Ovary (tissue), 3 donors: ENCODE measurements around the gene TNS1.

Experiments used
- EP300 ChIP-seq: sonication (generic); formaldehyde crosslinking; IDR thresholded peaks from one replicate; pipeline ENCODE4 v1.6.1; 2017; ENCODE audit warnings: antibody characterized with exemption
- POLR2A ChIP-seq: fragments of 450-650 bp; IDR thresholded peaks from one replicate; pipeline ENCODE4 v1.6.1; 2017; ENCODE audit warnings: antibody characterized with exemption, mild to moderate bottlenecking, moderate library complexity
- TF ChIP-seq, protein P1 (sequence below), 3 donors: fragments of 450-650 bp in 2 of 3; fragments of 200-600 bp in 1 of 3; IDR thresholded peaks; one replicate each; pipeline versions ENCODE4 v1.5.1 to v1.8.0; 2016 to 2022; ENCODE audit warnings: antibody characterized with exemption in 3 of 3, mild to moderate bottlenecking in 1 of 3
- donor health status: DM: no; HTN: no; CAD: no.

DNA sequence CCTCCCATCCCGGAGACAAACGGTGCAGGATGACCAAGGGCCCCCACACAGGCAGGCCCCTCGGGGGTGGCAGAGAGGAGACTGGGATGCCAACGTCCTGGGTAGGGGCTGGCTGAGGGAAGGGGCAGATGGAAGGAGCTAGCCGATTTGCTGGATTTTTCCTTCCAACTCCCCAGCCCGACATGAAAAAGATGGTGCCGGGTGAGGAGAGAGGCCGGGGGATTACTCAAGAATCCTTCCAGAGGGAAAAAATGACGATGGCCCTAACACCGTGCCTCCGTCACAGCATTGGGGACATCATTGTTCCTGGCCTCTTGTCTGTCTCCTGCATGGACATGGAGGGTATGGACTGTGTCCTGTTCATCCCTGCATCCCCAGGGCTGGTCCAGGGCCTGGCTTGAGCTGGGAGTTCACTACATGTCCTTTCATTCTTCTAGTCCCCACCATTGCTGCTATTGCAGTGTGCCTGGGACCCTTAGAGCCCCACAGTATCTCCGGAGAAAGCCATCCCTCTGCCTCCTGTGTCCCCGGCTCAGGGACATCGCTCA, 217.7 kb downstream of the TNS1 start:
- TF ChIP-seq, protein P1, sequence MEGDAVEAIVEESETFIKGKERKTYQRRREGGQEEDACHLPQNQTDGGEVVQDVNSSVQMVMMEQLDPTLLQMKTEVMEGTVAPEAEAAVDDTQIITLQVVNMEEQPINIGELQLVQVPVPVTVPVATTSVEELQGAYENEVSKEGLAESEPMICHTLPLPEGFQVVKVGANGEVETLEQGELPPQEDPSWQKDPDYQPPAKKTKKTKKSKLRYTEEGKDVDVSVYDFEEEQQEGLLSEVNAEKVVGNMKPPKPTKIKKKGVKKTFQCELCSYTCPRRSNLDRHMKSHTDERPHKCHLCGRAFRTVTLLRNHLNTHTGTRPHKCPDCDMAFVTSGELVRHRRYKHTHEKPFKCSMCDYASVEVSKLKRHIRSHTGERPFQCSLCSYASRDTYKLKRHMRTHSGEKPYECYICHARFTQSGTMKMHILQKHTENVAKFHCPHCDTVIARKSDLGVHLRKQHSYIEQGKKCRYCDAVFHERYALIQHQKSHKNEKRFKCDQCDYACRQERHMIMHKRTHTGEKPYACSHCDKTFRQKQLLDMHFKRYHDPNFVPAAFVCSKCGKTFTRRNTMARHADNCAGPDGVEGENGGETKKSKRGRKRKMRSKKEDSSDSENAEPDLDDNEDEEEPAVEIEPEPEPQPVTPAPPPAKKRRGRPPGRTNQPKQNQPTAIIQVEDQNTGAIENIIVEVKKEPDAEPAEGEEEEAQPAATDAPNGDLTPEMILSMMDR (IDR thresholded peaks at IDR 0.05), result no peak
- TF ChIP-seq POLR2A (no peak), EP300 (no peak)
